GM19193 (cell line): ENCODE data around the gene PTCH2.

Experiments
- POLR2A ChIP-seq: IDR thresholded peaks from 4 replicates; pipeline ENCODE4 v1.6.1; 2011; ENCODE audit not compliant: insufficient read depth, insufficient read length; ENCODE audit errors: extremely low read depth

PTCH2 gene

DNA sequence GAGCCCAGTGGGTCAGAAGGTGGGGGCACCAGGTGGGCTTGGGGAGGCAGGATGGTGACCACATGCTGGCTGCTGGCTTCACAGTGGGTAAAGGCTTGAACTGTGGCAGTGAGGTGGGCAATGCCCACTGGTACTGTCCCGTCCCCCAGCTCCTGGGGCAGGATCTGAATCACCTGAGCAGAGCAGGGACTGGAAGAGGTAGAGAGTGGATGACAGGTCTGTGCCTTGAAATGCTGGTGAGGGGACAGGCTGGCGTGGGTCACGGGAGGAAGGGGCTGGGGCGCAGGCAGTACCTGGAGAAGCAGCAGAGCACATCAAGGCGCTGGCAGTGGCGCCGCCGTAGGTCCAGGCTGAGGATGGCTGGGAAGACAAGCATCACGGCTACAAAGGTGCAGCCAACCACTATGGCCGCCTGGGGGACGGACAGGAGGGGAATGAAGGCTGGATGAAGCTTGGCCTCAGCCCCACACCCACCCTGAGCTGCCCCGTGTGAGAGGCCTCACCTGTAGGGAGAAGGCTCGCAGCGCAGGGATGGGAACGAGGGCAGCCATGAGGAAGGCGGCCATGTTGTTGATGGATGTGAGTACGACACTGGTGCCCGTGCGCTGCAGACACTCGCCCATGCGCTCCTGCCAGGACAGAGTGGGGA lies 14.9 kb downstream of the PTCH2 start:
- no peak for TF ChIP-seq POLR2A

DNA sequence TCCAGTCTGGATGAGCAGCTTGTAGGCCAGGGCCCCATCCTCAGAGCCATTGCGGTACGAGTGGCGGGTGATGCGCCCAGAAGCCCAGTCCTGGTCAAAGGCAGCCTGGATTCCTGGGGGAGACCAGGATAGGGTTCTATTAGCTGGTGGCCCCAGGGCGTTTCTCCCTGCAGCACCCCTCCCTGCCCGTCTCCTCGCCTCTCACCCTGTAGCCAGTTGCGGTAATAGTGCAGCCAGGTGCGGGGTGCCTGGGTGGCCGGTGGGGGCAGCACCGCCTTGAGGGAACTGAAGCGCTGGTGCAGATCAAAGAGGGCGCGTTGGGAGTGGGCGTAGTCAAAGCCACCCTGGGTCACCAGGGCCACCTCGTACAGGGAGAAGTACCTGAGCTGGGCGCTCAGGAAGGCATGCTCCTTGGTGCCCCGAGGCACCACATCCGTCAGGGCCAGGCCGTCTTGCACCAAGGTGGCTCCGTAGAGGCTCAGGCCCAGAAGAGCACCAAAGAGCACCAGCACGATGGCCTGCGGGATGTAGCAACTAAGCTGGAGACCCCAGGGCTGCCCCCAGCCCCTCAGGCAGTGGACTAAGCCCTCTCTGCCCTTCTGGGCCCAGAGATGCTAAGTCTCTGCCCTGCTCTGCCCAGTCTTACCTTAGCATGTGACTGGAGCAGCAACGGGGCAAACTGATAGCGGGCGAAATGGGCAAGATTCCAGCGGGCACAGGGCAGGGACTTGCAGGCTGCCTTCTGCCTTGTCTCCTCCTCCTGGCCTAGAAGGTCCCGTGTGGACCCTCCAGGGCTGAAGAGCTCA lies 15.7 kb downstream of the PTCH2 start:
- TF ChIP-seq POLR2A = no peak

DNA sequence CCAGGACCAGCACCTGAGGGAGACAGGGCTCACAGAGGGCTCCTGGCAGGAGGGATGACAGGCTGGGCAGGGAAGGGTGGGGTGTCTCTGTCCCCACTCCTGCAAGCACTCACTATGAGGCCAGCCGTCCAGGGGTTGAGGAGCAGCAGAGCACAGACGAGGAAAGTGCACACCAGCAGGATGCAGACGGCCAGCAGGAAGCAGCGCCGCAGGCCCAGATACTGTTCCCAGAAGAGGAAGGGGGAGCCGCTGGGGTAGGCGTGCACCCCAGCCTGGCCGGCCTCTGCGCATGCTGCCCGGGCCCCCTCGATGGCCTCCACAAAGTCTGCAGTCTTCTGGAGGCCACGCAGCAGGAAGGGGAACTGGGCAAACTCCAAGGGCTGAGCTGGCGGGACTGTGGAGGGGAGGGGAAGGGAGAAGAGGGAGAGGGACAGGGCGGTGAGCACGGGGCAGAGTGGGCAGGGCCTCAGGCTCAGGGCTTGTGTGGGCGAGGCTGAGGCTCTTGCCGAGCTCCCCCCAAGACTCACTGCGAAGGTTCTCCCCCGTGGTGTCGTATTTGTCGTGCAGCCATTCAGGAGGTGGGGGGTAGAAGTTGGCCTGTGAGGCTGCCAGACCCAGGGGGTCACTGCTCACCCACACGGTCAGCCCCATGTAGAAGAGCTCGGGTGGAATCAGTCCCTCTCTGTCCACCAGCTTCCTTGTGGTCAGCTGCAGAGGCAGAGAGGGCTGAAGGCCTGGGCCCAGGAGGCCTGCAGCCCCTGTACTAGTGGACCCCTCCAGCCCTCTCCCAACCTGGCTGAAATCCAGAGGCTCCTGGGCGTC lies 16.5 kb downstream of the PTCH2 start:
- no peak for TF ChIP-seq POLR2A

DNA sequence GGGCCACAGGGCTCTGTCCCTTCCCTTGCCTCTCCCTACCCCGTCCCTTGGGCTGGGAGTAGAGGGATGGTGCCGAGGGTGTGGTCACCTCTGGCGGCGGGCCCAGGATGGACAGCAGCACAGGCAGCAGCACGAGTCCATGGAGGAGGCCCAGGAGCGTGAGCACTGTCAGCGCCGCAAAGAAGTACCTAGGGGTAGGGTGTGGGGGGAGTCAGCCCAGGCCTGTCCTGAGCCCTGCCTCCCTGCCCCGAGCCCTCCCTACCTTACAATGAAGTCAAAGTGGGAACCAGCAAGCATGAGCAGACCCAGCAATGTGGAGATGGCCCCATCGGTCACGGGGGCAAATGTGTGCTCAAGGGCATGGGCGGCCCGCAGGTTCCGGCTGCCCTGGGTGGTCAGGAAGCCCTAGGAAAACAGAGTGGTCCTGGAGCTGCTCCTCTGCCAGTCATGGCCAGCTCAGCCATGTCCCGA lies 20.0 kb downstream of the PTCH2 start:
- TF ChIP-seq POLR2A = no peak

DNA sequence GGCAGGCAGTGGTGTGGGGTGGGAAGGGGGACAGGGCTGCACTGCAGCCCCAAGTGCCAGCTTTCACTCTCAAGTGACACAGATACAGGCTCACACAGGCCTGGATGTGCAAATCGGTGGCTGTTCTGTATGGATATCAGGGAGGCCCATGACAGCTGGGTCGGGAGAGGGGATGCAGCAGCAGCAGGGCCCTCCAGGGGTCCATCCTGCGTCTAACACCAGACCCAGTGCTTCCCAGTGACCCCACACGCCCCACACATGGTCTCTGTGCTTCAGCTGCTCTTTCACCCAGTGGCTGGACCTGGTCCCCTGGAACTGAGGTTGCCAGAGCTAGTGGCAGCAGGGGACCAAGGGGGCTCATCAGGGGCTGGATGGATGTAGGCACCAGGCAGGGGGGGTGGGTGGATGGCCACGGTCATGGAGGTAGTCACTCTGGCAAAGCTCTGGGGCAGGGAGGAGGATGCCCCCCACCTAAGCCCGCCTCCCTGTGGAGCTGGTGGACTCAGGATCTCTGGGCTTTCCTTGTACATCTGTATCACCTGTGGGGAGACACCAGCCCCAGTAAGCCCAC lies 20.8 kb downstream of the PTCH2 start:
- no peak for TF ChIP-seq POLR2A

DNA sequence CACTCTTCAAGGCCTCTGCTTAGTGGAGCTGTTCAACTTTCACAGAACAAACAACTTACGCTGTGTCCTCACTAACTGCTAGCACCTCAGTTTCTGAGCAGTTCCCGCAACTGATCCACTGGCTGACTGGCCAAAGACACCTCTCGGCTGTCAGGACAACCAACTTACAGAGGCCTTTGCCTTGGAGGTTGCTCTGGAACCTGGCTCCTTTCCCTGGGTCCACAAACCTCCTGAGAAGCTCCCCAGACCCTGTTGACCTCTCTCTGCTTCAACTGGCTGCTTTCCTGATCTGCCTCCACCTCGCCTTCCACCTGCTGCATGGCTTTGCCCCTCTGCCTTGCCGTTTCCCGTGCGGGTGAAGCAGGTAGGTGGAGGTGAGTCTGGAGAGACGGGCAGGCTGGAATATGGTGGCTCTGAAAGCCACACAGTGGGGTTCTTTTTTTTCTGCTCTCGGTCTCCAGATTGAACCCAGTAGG lies 21.8 kb downstream of the PTCH2 start:
- no peak for TF ChIP-seq POLR2A

DNA sequence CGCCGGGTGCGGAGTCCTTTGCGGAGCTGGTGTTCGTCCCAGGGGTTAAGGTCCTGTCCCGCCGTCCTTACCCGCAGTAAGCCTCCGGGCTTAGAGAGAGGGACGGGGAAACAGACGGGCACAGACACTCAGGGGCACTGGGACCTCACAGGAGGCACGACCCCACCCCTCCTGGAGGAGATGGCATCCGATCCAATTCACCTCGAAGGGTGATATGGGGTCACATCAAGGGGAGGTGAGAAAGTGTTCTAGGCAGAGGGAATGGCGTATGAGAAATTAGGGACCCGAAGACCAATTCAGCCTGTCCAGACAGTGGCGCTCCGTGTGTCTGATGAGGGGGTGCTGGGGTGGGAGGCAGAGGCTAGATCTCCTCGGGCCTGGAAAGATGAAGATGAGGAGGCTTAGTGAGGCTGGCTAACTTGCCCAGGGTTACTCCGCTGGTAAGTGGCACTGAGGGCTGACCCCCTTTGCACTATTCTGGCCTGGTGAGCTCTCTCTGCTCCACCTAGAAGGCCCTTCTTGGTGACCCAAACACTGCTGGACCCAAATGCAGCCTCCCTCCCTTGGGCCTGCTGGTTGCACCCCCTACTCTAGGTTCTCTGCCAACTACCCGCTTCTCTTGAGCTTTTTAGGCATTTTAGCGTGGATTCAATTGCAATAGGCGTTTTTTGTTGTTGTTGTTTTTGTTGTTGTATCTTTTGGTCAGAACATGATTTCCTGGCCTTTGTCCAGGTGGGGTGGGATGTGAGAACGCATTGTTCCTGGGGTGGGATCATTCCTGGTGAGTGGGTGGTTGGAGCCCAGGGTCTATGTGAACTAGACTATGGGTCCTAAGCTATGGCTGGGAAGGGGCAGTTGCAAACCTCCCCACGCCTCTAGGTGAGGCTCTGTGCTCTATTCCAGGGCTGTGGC lies 22.5 kb downstream of the PTCH2 start:
- TF ChIP-seq POLR2A = no peak

DNA sequence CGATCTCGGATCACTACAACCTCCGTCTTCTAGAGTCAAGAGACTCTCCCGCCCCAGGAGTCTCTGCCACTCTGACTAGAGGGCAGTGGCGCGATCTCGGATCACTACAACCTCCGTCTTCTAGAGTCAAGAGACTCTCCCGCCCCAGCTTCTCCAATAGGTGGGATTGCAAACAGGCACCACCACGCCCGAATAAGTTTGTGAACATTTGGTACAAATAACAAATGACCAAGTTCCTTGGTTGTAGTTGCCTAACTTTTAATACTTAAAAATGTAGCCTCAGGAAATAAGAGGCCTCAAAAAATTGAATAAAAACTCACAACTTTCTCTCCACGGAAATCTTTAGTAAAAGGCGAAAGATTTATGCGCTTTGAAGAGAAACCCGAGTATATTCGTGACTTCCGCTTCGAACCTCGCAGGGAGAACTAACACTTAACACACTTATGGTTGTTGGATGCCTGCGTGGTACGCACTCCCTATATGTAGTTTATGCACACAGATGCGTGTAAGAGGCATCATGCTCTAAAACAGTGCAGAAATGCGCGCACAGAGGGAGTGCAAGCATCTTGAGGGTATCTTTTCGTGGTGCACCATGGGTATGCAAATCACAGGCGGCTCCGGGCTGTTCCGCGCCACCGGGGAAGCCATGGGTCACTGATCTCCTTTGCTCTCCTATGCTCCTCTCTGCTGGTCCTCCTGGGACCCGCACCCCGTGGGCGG lies 23.3 kb downstream of the PTCH2 start:
- TF ChIP-seq POLR2A = peak; percentile 100

DNA sequence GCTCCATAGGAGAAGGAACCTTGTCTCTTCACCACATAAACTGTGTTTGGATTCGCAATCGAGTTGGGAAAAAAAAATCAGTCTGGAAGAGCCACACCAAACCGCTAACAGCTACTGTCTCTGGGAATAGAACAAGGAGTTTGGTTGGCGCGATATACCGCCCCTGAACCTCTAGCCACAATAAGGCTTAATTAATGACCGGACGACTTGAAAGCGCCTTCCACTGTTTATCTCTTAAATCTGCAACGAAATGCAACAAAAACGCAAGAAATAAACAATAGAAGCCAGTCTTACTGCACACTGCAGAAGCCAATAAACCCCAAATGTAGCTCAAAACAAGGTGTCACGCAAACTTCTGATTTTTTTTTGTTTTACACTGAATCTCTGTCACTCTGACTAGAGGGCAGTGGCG lies 23.9 kb downstream of the PTCH2 start:
- no peak for TF ChIP-seq POLR2A

DNA sequence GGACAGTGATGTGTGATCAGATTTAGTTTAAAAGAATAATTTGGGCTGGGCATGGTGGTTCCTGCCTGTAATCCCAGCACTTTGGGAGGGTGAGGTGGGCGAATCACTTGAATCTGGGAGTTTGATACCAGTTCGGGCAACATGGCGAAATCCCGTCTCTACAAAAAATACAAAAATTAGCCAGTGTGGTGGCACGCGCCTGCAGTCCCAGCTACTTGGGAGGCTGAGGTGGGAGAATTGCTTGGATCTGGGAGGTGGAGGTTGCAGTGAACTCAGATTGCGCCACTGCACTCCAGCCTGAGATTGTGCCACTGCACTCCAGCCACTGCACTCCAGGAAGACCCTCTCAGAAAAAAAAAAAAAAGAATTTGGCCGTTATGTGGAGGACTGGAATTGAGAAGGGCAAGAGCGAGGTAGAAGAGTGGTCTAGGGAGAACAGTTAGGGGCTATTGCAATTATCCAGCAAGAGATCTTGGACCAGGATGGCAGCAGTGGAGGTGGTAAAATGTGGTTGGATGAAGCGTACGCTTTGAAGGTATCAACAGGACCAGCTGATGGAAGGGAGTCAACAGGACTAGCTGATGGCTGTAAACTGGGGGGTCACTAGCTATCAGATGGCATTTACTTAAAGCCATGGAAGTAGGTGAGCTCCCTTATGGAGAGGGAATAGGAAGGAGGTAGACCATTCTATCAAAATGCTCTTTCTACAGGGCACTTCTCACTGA lies 25.1 kb downstream of the PTCH2 start:
- no peak for TF ChIP-seq POLR2A

DNA sequence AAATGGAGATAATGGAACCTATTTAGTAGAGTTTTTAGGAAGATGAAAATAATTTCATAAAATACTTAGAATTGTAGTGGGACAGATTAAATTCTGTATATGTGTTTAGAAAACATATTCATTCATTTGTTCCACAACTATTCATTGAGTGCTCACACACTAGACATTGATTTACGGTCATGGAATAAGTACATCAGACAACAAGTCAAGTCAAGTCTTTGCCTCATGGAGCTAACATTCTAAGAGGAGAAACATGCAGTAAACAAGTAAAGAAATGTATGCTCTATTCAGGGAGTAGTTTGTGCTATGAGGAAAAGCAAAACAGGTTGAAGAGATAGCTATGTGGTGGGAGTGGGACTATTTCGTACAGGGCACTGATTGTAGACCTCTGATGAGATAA lies 25.7 kb downstream of the PTCH2 start:
- TF ChIP-seq POLR2A = no peak

DNA sequence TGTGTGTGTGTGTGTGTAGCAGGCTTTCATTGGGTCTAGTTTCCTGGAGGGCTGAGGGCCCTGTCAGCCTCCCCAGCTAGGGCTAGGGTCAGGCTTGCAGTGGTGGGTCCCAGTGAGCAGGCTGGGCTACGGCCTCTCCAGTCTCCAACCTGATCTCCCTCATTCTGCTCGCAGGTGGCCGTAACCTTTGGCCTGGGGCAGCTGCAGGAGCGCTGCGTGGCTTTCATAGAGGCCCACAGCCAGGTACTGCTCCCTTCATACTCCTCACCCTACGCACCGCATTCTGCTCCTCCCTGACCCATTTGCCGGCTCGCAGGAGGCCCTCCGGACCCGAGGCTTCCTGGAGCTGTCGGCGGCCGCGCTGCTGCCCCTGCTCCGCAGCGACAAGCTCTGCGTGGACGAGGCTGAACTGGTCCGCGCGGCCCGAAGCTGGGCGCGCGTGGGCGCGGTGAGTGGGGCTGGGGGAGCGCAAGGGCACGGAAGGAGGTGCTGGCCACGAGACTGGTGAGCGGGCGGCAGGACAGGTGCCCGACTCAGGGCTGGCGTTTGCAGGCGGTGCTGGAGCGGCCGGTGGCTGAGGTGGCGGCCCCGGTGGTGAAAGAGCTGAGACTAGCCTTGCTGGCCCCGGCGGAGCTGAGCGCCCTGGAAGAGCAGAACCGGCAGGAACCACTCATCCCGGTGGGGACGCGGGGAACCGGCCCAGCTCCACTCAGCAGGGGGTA lies 30.1 kb downstream of the PTCH2 start:
- no peak for TF ChIP-seq POLR2A
